ENCODE data around the gene SLC35A4.

SLC35A4 gene

DNA sequence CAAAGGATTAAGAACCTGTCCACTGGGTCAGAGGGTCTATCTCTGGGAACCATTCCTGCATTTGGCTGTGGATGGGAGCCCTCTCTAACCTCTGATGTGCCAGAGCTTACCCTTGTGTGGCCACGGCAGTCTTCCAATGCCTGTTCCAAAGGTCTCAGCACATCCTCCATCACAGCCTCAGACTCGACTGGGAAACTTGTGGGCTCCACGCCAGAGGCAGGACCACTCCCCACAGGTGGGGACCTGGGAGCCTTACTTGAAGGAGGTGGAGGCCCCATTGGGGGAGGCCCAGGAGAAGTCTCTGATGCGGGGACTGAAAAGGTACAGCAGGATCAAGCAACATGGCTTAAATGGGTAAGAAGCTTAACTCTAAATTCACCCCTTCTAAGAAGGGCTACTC is 12.8 kb upstream of the SLC35A4 start:
- H3K36me3 Mint-ChIP-seq (ENCODE audit: low read depth): peaks cover 58% of the 10 kb centered on the region
- H3K27ac Mint-ChIP-seq: no peak overlapping the region
- H3K4me3 Mint-ChIP-seq: no peak overlapping the region
- no peaks in the 10 kb centered on the region for H3K9me3 Mint-ChIP-seq
- no peaks in the 10 kb centered on the region for H3K27me3 Mint-ChIP-seq (ENCODE audit: low read depth)
- peaks cover 64% of the 10 kb centered on the region for H3K4me1 Mint-ChIP-seq (ENCODE audit: low read depth)
- no peak for DNase-seq (ENCODE audit: low spot score)

DNA sequence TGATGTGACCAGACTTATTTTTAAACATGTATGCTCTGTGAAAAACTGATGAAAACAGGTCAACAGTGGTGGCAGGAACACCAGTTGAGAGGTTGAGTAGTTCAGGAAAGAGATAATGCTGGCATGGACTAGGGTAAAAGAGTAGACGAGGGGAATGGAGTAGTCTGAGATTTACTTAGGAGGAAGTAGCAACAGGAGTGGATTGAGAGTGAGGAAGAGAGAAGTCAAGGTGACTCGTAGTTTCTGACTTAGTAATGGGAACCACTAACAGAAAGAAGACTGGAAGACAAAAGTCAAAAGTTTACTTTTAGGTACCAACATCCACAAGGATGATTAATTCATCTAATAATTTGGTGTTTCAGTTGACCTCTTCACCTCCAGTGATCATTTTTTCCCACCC is 11.0 kb upstream of the SLC35A4 start:
- Mint-ChIP-seq H3K27me3 (ENCODE audit: low read depth) (no peaks in the 10 kb centered on the region), H3K36me3 (ENCODE audit: low read depth) (peaks cover 64% of the 10 kb centered on the region), H3K4me3 (peak overlapping the region; percentile 56), H3K9me3 (no peaks in the 10 kb centered on the region), H3K27ac (peak overlapping the region; percentile 80), H3K4me1 (ENCODE audit: low read depth) (peaks cover 60% of the 10 kb centered on the region)
- DNase-seq (ENCODE audit: low spot score): no peak

DNA sequence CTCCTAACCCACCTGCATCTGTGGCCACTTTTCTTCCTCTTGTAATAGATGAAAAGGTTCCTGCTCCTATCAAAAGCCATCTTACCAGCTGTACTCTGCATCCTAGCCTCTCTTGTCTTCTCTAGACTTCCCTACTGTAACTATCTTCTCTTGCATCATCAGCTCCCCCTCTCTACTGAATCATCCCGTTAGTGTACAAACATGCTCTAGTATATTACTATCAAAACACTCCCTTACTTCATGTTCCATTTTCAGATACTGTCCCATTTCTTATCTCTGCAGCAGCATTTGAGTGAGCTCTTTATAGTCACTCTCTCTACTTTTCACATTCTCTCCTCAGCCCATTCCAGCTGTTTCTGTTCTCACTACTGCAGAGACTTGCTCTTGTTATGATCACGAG is 10.2 kb upstream of the SLC35A4 start:
- DNase-seq (ENCODE audit: low spot score): no peak
- H3K27me3 Mint-ChIP-seq (ENCODE audit: low read depth): no peaks in the 10 kb centered on the region
- peak overlapping the region; percentile 56 for H3K4me3 Mint-ChIP-seq
- H3K9me3 Mint-ChIP-seq: no peaks in the 10 kb centered on the region
- peak overlapping the region; percentile 71 for H3K27ac Mint-ChIP-seq
- peaks cover 61% of the 10 kb centered on the region for H3K36me3 Mint-ChIP-seq (ENCODE audit: low read depth)
- H3K4me1 Mint-ChIP-seq (ENCODE audit: low read depth): peaks cover 56% of the 10 kb centered on the region

- peaks cover 48% of the 10 kb centered on the region for H3K4me1 Mint-ChIP-seq (ENCODE audit: low read depth)
- no peaks in the 10 kb centered on the region for H3K27me3 Mint-ChIP-seq (ENCODE audit: low read depth)
- H3K36me3 Mint-ChIP-seq (ENCODE audit: low read depth): peaks cover 51% of the 10 kb centered on the region
Measured at GRCh38 chr5:140555747-140556312, 8.8 kb upstream of the SLC35A4 start.

GRCh38 chr5:140556438-140556837 is 8.2 kb upstream of the SLC35A4 start:
- peaks cover 45% of the 10 kb centered on the region for H3K4me1 Mint-ChIP-seq (ENCODE audit: low read depth)

More at GRCh38 chr5:140555747-140556312, 8.8 kb upstream of the SLC35A4 start:
- Mint-ChIP-seq H3K27ac (peak overlapping the region; percentile 90), H3K4me3 (peak overlapping the region; percentile 88), H3K9me3 (no peaks in the 10 kb centered on the region)
- no peak for DNase-seq (ENCODE audit: low spot score)

DNA sequence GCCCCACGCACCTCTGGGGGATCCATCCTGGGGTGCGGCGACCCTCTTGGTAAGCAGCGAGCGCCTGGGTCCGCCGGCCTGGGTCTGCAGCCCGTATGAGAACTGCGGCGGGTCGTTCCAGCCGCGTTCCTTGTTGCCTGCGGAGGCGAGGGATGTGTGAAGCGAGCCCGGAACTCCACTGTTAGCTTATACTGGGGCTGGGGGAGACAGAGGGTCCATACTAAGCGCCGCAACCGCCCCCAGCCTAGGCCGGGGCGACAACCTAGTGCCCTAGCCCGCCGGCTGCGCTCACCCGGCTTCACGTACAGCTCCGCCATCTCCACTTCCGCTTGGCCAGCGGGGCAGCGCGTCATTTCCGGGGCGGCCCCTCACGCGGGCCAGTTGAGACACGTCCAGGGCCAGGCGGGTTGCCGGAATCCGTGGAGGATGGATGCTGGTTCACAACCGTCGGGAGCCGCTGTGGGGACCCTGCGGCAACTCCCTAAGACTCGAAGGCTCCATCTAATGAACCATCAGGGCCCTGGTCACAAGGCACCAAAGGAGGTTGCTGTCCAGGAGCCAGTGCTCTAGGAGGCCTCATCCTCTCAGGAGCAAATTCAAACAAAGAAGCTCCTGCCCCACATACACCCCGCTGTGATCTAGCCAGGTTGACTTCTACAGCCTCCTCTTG is 7.4 kb upstream of the SLC35A4 start, which contains the start of gene SRA1:
SRA1 (minus strand) TSS at position 338 of the 670 bp plus-strand sequence; CDS start at position 317, 21 bp downstream.
- Mint-ChIP-seq H3K4me3 (peak within 1 kb of the TSS; percentile 88), H3K36me3 (ENCODE audit: low read depth) (peaks cover 45% of the 10 kb centered on the region), H3K4me1 (ENCODE audit: low read depth) (peaks cover 45% of the 10 kb centered on the region), H3K9me3 (no peaks in the 10 kb centered on the region), H3K27ac (peak within 1 kb of the TSS; percentile 90), H3K27me3 (ENCODE audit: low read depth) (no peaks in the 10 kb centered on the region)
- DNase-seq (ENCODE audit: low spot score): peak; percentile 93

More at GRCh38 chr5:140556438-140556837, 8.2 kb upstream of the SLC35A4 start:
- Mint-ChIP-seq H3K9me3 (no peaks in the 10 kb centered on the region), H3K27ac (peak overlapping the region; percentile 90), H3K36me3 (ENCODE audit: low read depth) (peaks cover 50% of the 10 kb centered on the region), H3K4me3 (peak overlapping the region; percentile 88), H3K27me3 (ENCODE audit: low read depth) (no peaks in the 10 kb centered on the region)
- no peak for DNase-seq (ENCODE audit: low spot score)

GRCh38 chr5:140557965-140558364 is 6.7 kb upstream of the SLC35A4 start:
- H3K9me3 Mint-ChIP-seq: no peaks in the 10 kb centered on the region
- no peaks in the 10 kb centered on the region for H3K27me3 Mint-ChIP-seq (ENCODE audit: low read depth)
- peaks cover 40% of the 10 kb centered on the region for H3K36me3 Mint-ChIP-seq (ENCODE audit: low read depth)
- DNase-seq (ENCODE audit: low spot score): no peak
- H3K4me1 Mint-ChIP-seq (ENCODE audit: low read depth): peaks cover 45% of the 10 kb centered on the region
- H3K4me3 Mint-ChIP-seq: peak overlapping the region; percentile 88
- peak overlapping the region; percentile 90 for H3K27ac Mint-ChIP-seq

- Mint-ChIP-seq H3K27ac (peak overlapping the region; percentile 90), H3K4me3 (no peak overlapping the region), H3K36me3 (ENCODE audit: low read depth) (peaks cover 36% of the 10 kb centered on the region), H3K9me3 (no peaks in the 10 kb centered on the region), H3K4me1 (ENCODE audit: low read depth) (peaks cover 43% of the 10 kb centered on the region), H3K27me3 (ENCODE audit: low read depth) (no peaks in the 10 kb centered on the region)
- no peak for DNase-seq (ENCODE audit: low spot score)
Measured at GRCh38 chr5:140558542-140558941, 6.1 kb upstream of the SLC35A4 start.

DNA sequence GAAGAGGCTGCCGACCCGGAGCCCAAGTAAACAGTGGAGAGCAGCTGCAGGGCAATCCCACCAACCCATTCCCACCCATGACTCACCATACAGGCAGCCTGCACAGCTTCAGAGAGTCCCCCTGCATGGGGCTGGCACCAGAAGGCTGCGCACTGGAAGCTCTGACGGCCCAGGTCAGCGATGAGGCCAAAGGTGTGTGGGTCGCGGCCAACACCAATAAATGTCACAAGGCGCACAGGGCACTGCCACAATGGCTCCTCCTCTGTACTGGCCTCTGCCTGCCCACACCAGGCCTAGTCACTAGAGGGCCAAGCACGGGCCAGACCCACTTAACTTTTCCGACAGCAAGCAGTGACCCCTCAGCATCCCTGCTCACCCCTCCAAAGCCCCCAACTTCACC is 4.4 kb upstream of the SLC35A4 start:
- Mint-ChIP-seq H3K9me3 (no peaks in the 10 kb centered on the region), H3K36me3 (ENCODE audit: low read depth) (peaks cover 32% of the 10 kb centered on the region), H3K27me3 (ENCODE audit: low read depth) (no peaks in the 10 kb centered on the region), H3K27ac (no peak overlapping the region), H3K4me3 (no peak overlapping the region), H3K4me1 (ENCODE audit: low read depth) (peaks cover 27% of the 10 kb centered on the region)
- DNase-seq (ENCODE audit: low spot score): no peak

DNA sequence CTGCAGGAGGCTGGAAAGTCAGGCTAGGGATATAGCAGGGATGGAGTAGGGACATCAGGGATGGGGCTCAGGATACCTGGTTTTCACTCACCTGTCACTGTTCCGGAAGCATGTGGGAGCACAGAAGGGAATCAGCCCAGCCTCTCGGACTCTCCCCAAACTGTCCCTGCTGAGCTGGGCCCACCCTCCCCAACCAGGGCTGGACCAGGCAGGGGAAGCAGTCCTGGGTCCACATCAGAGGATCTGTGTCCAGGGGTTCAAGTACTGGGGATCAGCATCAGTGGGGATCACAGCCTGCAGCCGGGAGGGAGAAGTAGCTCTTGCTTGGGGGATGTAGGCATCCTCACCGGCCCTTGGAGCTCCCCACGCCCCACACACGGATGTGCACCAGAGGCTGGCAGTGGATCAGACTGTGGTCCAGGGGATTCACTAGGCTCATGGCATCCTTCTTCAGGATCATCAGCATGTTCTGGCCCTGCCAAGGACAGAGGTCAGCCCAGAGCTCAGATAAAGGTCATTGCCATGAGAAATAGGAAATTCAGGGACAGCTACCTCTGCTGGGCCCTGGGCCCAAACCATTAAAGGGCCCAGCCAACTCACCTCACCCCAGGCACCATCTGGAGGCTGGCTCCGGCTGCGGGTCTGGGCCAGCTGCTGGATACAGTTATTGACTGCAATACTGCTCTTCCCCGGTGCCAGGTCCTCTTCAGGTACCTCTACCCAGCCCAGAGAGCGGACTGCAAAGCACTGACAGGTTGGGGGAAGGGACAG is 2.7 kb upstream of the SLC35A4 start:
- H3K4me3 Mint-ChIP-seq: no peak overlapping the region
- H3K27ac Mint-ChIP-seq: no peak overlapping the region
- H3K27me3 Mint-ChIP-seq (ENCODE audit: low read depth): no peaks in the 10 kb centered on the region
- DNase-seq (ENCODE audit: low spot score): no peak
- H3K36me3 Mint-ChIP-seq (ENCODE audit: low read depth): peaks cover 29% of the 10 kb centered on the region
- H3K9me3 Mint-ChIP-seq: no peaks in the 10 kb centered on the region
- H3K4me1 Mint-ChIP-seq (ENCODE audit: low read depth): peaks cover 22% of the 10 kb centered on the region

DNA sequence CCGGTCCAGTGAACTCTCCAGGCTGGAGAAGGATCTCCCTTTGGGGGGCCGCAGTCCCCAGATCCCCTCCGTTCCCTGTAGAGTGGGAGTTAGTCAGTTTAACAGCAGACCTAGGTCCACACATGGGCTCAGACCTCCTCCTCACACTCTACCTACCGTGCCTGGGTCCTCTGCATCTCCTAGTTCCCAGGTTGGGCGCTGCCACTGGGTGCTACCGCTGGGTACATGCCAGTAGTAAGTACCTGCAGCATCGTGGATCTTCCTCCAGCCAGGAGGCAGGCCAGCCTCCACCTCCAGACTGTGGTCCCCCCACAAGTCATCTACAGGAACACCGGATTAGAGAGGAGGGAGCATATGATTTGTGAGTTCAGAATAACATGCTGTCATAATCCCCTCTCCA is 1.0 kb upstream of the SLC35A4 start:
- no peak for DNase-seq (ENCODE audit: low spot score)
- Mint-ChIP-seq H3K27me3 (ENCODE audit: low read depth) (no peaks in the 10 kb centered on the region), H3K9me3 (no peaks in the 10 kb centered on the region), H3K36me3 (ENCODE audit: low read depth) (peaks cover 33% of the 10 kb centered on the region), H3K27ac (peak overlapping the region; percentile 93), H3K4me1 (ENCODE audit: low read depth) (peaks cover 23% of the 10 kb centered on the region), H3K4me3 (peak overlapping the region; percentile 92)

DNA sequence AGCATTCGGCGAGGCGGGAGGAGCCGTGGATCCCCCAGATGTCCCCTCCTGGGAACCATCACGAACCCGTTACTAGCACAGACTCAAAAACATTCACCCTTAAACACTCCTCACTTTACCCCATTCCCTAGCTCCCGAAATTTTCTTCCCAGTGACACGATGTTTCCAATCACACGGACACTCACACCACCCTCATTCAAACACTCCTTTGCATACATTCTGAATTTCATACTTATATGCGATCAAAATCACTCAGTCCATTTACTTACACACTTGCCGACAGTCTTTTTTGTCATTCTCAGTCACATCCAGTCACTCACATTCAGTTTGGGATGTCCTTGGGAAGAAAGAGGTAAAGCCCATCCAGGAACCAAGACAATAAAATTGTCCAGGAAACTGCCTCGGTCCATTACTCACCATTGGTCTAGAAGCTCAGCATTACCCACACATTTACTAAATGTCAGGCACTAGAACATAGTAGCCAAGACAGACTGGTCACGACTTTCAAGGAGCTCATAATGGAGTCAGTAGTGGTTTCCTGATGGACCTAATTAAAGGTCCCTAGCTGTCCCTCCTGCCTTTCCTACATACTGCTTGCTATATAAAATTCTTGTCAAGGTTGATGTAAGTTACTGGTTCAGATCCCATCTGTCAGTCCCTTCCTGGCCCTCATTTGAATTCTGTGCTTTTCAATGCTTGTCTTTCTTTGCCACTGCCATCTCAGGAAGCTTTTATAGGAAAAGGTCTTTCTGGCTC is 574 bp downstream of the SLC35A4 start:
- Mint-ChIP-seq H3K9me3 (no peaks in the 10 kb centered on the region), H3K4me3 (peak overlapping the region; percentile 92), H3K27me3 (ENCODE audit: low read depth) (no peaks in the 10 kb centered on the region), H3K36me3 (ENCODE audit: low read depth) (peaks cover 34% of the 10 kb centered on the region), H3K4me1 (ENCODE audit: low read depth) (peaks cover 38% of the 10 kb centered on the region), H3K27ac (peak overlapping the region; percentile 92)
- DNase-seq (ENCODE audit: low spot score): no peak

DNA sequence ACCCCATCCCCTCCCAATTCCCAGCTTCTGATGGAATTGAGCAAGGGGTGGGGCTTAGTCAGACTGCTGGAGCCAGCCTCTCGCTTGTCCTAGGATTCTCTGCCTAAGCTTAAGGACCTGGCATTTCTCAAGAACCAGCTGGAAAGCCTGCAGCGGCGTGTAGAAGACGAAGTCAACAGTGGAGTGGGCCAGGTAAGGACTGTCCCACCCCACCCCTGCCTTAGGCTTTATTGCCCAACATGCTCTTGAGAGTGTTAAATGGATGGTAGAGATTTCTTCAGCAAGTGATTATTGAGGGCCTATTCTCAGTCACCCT is 1.1 kb downstream of the SLC35A4 start:
- peaks cover 37% of the 10 kb centered on the region for H3K36me3 Mint-ChIP-seq (ENCODE audit: low read depth)
- no peaks in the 10 kb centered on the region for H3K9me3 Mint-ChIP-seq
- no peak for DNase-seq (ENCODE audit: low spot score)
- peaks cover 40% of the 10 kb centered on the region for H3K4me1 Mint-ChIP-seq (ENCODE audit: low read depth)
- H3K4me3 Mint-ChIP-seq: peak overlapping the region; percentile 92
- H3K27me3 Mint-ChIP-seq (ENCODE audit: low read depth): no peaks in the 10 kb centered on the region
- peak overlapping the region; percentile 92 for H3K27ac Mint-ChIP-seq

- peak overlapping the region; percentile 17 for H3K4me3 Mint-ChIP-seq
- no peaks in the 10 kb centered on the region for H3K27me3 Mint-ChIP-seq (ENCODE audit: low read depth)
- DNase-seq (ENCODE audit: low spot score): no peak
- no peak overlapping the region for H3K27ac Mint-ChIP-seq
- H3K4me1 Mint-ChIP-seq (ENCODE audit: low read depth): peaks cover 41% of the 10 kb centered on the region
- H3K9me3 Mint-ChIP-seq: no peaks in the 10 kb centered on the region
- peaks cover 36% of the 10 kb centered on the region for H3K36me3 Mint-ChIP-seq (ENCODE audit: low read depth)
Measured at GRCh38 chr5:140566665-140567064, 2.0 kb downstream of the SLC35A4 start.

Data from T-helper 2 cell treated with Interferon-gamma antibody and Interleukin-4, amounts not matched to agents 5 μg/mL and 100 μg/mL, for 36 hours (primary cell).